ENCODE results near the gene EP400.

GRCh38 chr12:132095520-132096409 lies 146.0 kb downstream of the EP400 start:
- TF ChIP-seq, protein P1, sequence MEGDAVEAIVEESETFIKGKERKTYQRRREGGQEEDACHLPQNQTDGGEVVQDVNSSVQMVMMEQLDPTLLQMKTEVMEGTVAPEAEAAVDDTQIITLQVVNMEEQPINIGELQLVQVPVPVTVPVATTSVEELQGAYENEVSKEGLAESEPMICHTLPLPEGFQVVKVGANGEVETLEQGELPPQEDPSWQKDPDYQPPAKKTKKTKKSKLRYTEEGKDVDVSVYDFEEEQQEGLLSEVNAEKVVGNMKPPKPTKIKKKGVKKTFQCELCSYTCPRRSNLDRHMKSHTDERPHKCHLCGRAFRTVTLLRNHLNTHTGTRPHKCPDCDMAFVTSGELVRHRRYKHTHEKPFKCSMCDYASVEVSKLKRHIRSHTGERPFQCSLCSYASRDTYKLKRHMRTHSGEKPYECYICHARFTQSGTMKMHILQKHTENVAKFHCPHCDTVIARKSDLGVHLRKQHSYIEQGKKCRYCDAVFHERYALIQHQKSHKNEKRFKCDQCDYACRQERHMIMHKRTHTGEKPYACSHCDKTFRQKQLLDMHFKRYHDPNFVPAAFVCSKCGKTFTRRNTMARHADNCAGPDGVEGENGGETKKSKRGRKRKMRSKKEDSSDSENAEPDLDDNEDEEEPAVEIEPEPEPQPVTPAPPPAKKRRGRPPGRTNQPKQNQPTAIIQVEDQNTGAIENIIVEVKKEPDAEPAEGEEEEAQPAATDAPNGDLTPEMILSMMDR (IDR thresholded peaks at IDR 0.05; ENCODE audit: insufficient read depth, low read length, poor library complexity, severe bottlenecking) = no peak
- TF ChIP-seq EZH2phosphoT487 (conservative IDR thresholded peaks at IDR 0.05; ENCODE audit: low read length) = no peak
